OCI-LY1 (cell line): ENCODE results near the gene ABHD1.

Experiments
- H2AFZ ChIP-seq: fragments of 200-600 bp; sonication (generic), shearing (Covaris generic); 2 replicates; pipeline ENCODE4 v1.6.0; 2014; ENCODE audit warnings: antibody characterized with exemption, mild to moderate bottlenecking, low read length
- H3F3A ChIP-seq: fragments of 200-600 bp; sonication (generic), shearing (Covaris generic); 2 replicates; pipeline ENCODE4 v1.6.0; 2014; ENCODE audit warnings: mild to moderate bottlenecking, antibody characterized with exemption, low read length, moderate library complexity; ENCODE audit not compliant: insufficient read depth
- H3K27ac ChIP-seq: fragments of 200-600 bp; sonication (generic); 2 replicates; pipeline ENCODE4 v1.5.1; 2014; ENCODE audit warnings: low read length, mixed run types, mild to moderate bottlenecking, low read depth; ENCODE audit not compliant: poor library complexity, severe bottlenecking
- H3K27me3 ChIP-seq: fragments of 200-600 bp; sonication (generic); 2 replicates; pipeline ENCODE4 v1.6.0; 2014; ENCODE audit warnings: antibody characterized with exemption, mild to moderate bottlenecking, low read length, moderate library complexity; ENCODE audit not compliant: insufficient read depth
- H3K36me3 ChIP-seq: fragments of 200-600 bp; sonication (generic); 2 replicates; pipeline ENCODE4 v1.6.1; 2014; ENCODE audit warnings: mild to moderate bottlenecking, antibody characterized with exemption, low read length, moderate library complexity, mixed read lengths; ENCODE audit not compliant: insufficient read depth
- H3K4me1 ChIP-seq: fragments of 200-600 bp; sonication (generic); 2 replicates; pipeline ENCODE4 v1.5.1; 2014; ENCODE audit warnings: mild to moderate bottlenecking, low read length, moderate library complexity; ENCODE audit not compliant: insufficient read depth, severe bottlenecking
- H3K4me2 ChIP-seq: fragments of 200-600 bp; sonication (generic), shearing (Covaris generic); 2 replicates; pipeline ENCODE4 v1.6.1; 2014; ENCODE audit warnings: low read length
- H3K4me3 ChIP-seq: fragments of 200-600 bp; sonication (generic); 2 replicates; pipeline ENCODE4 v1.5.1; 2014; ENCODE audit warnings: low read length, low read depth, mild to moderate bottlenecking, mixed read lengths; ENCODE audit not compliant: poor library complexity, severe bottlenecking
- H3K79me2 ChIP-seq: fragments of 200-600 bp; shearing (Covaris generic); 2 replicates; pipeline ENCODE4 v1.6.1; 2016; ENCODE audit warnings: mixed run types, low read length, mixed read lengths; ENCODE audit not compliant: insufficient read depth
- H3K9ac ChIP-seq: fragments of 200-600 bp; sonication (generic), shearing (Covaris generic); 2 replicates; pipeline ENCODE4 v1.6.1; 2014; ENCODE audit warnings: mild to moderate bottlenecking, low read length, mixed read lengths
- H3K9me2 ChIP-seq: fragments of 200-600 bp; sonication (generic), shearing (Covaris generic); 2 replicates; pipeline ENCODE4 v1.6.1; 2014; ENCODE audit warnings: low read depth, mild to moderate bottlenecking, low read length, mixed read lengths
- H3K9me3 ChIP-seq: fragments of 200-600 bp; shearing (Covaris generic); 2 replicates; pipeline ENCODE4 v1.6.1; 2014; ENCODE audit warnings: low read length, mixed read lengths
- H4K20me1 ChIP-seq: fragments of 200-600 bp; sonication (generic), shearing (Covaris generic); 2 replicates; pipeline ENCODE4 v1.6.0; 2016; ENCODE audit warnings: mild to moderate bottlenecking, low read length; ENCODE audit not compliant: insufficient read depth
- CTCF ChIP-seq: fragments of 200-600 bp; sonication (generic), shearing (Covaris generic); IDR thresholded peaks from 2 replicates; pipeline ENCODE4 v1.5.1; 2017; ENCODE audit warnings: mild to moderate bottlenecking, antibody characterized with exemption, low read length, moderate library complexity, mixed read lengths
- EZH2 ChIP-seq: fragments of 200-600 bp; sonication (generic), shearing (Covaris generic); IDR thresholded peaks from 2 replicates; pipeline ENCODE4 v1.8.0; 2017; ENCODE audit warnings: borderline replicate concordance, mixed run types, mild to moderate bottlenecking, antibody characterized with exemption, low read length, moderate library complexity, mixed read lengths

ABHD1 gene

GRCh38 chr2:27084297-27085061 is 39.1 kb upstream of the ABHD1 start:
- H3K36me3 ChIP-seq = no peaks in the 10 kb centered on the region
- H3K9ac ChIP-seq = no peak overlapping the region
- no peaks in the 10 kb centered on the region for H3K79me2 ChIP-seq
- no peaks in the 10 kb centered on the region for H3K9me2 ChIP-seq
- H4K20me1 ChIP-seq = no peaks in the 10 kb centered on the region
- H3K27me3 ChIP-seq = 0 out of 2 replicates have a peak, but pooled peaks cover 11% of the 10 kb centered on the region
- H3K27ac ChIP-seq = no peak overlapping the region
- no peak overlapping the region for H2AFZ ChIP-seq
- peaks cover 26% of the 10 kb centered on the region for H3K4me1 ChIP-seq
- H3K9me3 ChIP-seq = no peaks in the 10 kb centered on the region
- no peaks in the 10 kb centered on the region for H3F3A ChIP-seq
- H3K4me2 ChIP-seq = no peak overlapping the region
- TF ChIP-seq EZH2 (no peak), CTCF (no peak)
- H3K4me3 ChIP-seq = no peak overlapping the region

GRCh38 chr2:27085062-27085672 is 38.4 kb upstream of the ABHD1 start:
- Histone ChIP-seq H2AFZ (no peak overlapping the region), H3K4me2 (peak overlapping the region; percentile 88), H3K79me2 (no peaks in the 10 kb centered on the region), H3K4me1 (peaks cover 26% of the 10 kb centered on the region), H3K9me2 (no peaks in the 10 kb centered on the region), H3K27ac (no peak overlapping the region), H4K20me1 (no peaks in the 10 kb centered on the region), H3K9me3 (no peaks in the 10 kb centered on the region), H3K9ac (peak overlapping the region; percentile 73; the same call in 1 of the 2 replicates), H3K4me3 (peak overlapping the region; percentile 67), H3K27me3 (0 out of 2 replicates have a peak, but pooled peaks cover 11% of the 10 kb centered on the region), H3K36me3 (no peaks in the 10 kb centered on the region), H3F3A (no peaks in the 10 kb centered on the region)
- TF ChIP-seq EZH2 (no peak), CTCF (no peak)

GRCh38 chr2:27085673-27086089 is 37.9 kb upstream of the ABHD1 start:
- no peaks in the 10 kb centered on the region for H3K9me3 ChIP-seq
- H3K79me2 ChIP-seq = no peaks in the 10 kb centered on the region
- H3K4me3 ChIP-seq = peak overlapping the region; percentile 67
- H3K4me2 ChIP-seq = peak overlapping the region; percentile 88
- H2AFZ ChIP-seq = no peak overlapping the region
- H3F3A ChIP-seq = no peaks in the 10 kb centered on the region
- H3K9me2 ChIP-seq = no peaks in the 10 kb centered on the region
- TF ChIP-seq EZH2 = no peak
- TF ChIP-seq CTCF = no peak
- H3K27me3 ChIP-seq = 0 out of 2 replicates have a peak, but pooled peaks cover 11% of the 10 kb centered on the region
- H3K9ac ChIP-seq = peak overlapping the region; percentile 73
- H3K4me1 ChIP-seq = peaks cover 26% of the 10 kb centered on the region
- H3K36me3 ChIP-seq = no peaks in the 10 kb centered on the region
- H4K20me1 ChIP-seq = no peaks in the 10 kb centered on the region
- H3K27ac ChIP-seq = no peak overlapping the region
